ENCODE measurements around the gene NINL.

NINL gene

GRCh38 chr20:25521382-25521781, 63.9 kb downstream of the NINL start:
- no peak overlapping the region for H3K4me3 ChIP-seq (ENCODE audit: low read depth, low read length)
- TF ChIP-seq CTCF (conservative IDR thresholded peaks at IDR 0.05; ENCODE audit: low read depth, low read length): no peak
- DNase-seq (ENCODE audit: low read depth): no peak

- no peak overlapping the region for H3K4me3 ChIP-seq (ENCODE audit: low read depth, low read length)
- DNase-seq (ENCODE audit: low read depth): no peak
- TF ChIP-seq CTCF (conservative IDR thresholded peaks at IDR 0.05; ENCODE audit: low read depth, low read length): no peak
Measured at GRCh38 chr20:25517124-25517523, 68.2 kb downstream of the NINL start.

GRCh38 chr20:25514747-25515340, 70.5 kb downstream of the NINL start:
- no peak for TF ChIP-seq CTCF (conservative IDR thresholded peaks at IDR 0.05; ENCODE audit: low read depth, low read length)
- no peak for DNase-seq (ENCODE audit: low read depth)
- no peak overlapping the region for H3K4me3 ChIP-seq (ENCODE audit: low read depth, low read length)

- no peak for TF ChIP-seq CTCF (conservative IDR thresholded peaks at IDR 0.05; ENCODE audit: low read depth, low read length)
- no peak for DNase-seq (ENCODE audit: low read depth)
Measured at GRCh38 chr20:25514195-25514594, 71.1 kb downstream of the NINL start.

GRCh38 chr20:25512709-25513108, 72.6 kb downstream of the NINL start:
- no peak overlapping the region for H3K4me3 ChIP-seq (ENCODE audit: low read depth, low read length)
- no peak for TF ChIP-seq CTCF (conservative IDR thresholded peaks at IDR 0.05; ENCODE audit: low read depth, low read length)
- DNase-seq (ENCODE audit: low read depth): no peak

More at GRCh38 chr20:25514195-25514594, 71.1 kb downstream of the NINL start:
- H3K4me3 ChIP-seq (ENCODE audit: low read depth, low read length): no peak overlapping the region

GRCh38 chr20:25511183-25511582, 74.1 kb downstream of the NINL start:
- no peak overlapping the region for H3K4me3 ChIP-seq (ENCODE audit: low read depth, low read length)
- DNase-seq (ENCODE audit: low read depth): no peak
- TF ChIP-seq CTCF (conservative IDR thresholded peaks at IDR 0.05; ENCODE audit: low read depth, low read length): no peak

- no peak overlapping the region for H3K4me3 ChIP-seq (ENCODE audit: low read depth, low read length)
- DNase-seq (ENCODE audit: low read depth): no peak
- no peak for TF ChIP-seq CTCF (conservative IDR thresholded peaks at IDR 0.05; ENCODE audit: low read depth, low read length)
Measured at GRCh38 chr20:25510721-25511120, 74.6 kb downstream of the NINL start.
